Ovary (tissue), 3 donors: ENCODE measurements around the gene DMGDH.

ENCODE experiments used
- POLR2A ChIP-seq: fragments of 450-650 bp; IDR thresholded peaks from one replicate; pipeline ENCODE4 v1.6.1; 2017; ENCODE audit warnings: antibody characterized with exemption, mild to moderate bottlenecking, moderate library complexity
- TF ChIP-seq, protein P1 (sequence below), 3 donors: fragments of 450-650 bp in 2 of 3; fragments of 200-600 bp in 1 of 3; IDR thresholded peaks; one replicate each; pipeline versions ENCODE4 v1.5.1 to v1.8.0; 2016 to 2022; ENCODE audit warnings: antibody characterized with exemption in 3 of 3, mild to moderate bottlenecking in 1 of 3
- donor health status: DM: no; HTN: no; CAD: no.

DNA sequence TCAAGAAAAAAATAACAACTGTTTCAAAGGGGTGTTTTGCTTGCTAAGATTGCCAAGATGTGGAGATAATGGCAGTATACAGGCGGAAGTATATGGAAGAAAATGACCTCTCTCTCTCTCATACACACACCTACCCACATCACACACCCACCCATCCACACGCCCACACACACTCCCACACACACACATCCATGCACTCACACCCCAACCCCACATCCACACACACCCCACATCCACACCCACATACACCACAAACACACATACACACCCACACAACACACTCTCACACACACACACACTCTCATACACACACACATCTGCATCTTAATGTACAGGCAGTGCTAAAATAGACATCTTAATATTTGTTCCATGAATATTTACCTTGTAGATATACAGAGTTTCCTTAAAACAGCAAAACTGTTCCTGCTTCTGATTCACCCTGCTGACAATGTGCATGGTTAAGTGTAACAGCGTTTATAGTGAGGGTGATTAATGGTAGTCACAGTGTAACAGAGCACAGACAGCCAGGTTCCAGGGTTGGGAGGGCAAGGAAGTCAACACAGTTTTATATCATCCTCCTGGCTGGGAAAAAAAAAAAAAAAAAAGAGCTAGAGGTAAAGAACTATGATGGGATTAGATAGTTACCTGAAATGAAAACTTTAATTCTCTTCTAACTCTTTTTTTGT is 8.3 kb upstream of the DMGDH start:
- TF ChIP-seq, protein P1, sequence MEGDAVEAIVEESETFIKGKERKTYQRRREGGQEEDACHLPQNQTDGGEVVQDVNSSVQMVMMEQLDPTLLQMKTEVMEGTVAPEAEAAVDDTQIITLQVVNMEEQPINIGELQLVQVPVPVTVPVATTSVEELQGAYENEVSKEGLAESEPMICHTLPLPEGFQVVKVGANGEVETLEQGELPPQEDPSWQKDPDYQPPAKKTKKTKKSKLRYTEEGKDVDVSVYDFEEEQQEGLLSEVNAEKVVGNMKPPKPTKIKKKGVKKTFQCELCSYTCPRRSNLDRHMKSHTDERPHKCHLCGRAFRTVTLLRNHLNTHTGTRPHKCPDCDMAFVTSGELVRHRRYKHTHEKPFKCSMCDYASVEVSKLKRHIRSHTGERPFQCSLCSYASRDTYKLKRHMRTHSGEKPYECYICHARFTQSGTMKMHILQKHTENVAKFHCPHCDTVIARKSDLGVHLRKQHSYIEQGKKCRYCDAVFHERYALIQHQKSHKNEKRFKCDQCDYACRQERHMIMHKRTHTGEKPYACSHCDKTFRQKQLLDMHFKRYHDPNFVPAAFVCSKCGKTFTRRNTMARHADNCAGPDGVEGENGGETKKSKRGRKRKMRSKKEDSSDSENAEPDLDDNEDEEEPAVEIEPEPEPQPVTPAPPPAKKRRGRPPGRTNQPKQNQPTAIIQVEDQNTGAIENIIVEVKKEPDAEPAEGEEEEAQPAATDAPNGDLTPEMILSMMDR (IDR thresholded peaks at IDR 0.05) = no peak
- no peak for TF ChIP-seq POLR2A
